RWPE1 (cell line): ENCODE results near the gene ANGPTL8.
A peak's percentile ranks its signal among the peaks of the same experiment; 100 is the strongest.

ENCODE experiments used
- CTCF ChIA-PET: fragments of 350-600 bp; sonication (Branson Sonifier 250); formaldehyde crosslinking; extraction: SDS; loops from one replicate; lab custom pipeline; 2021; lab: Yijun Ruan, JAX
- POLR2A ChIA-PET: fragments of 400-600 bp; formaldehyde crosslinking; extraction: SDS; loops from one replicate; lab custom pipeline; 2020; ENCODE audit warnings: antibody characterized with exemption; ENCODE audit not compliant: low non-redundant PET; lab: Yijun Ruan, JAX
- DNase-seq: peaks from one replicate; pipeline ENCODE4 v3.0.0; 2012; ENCODE audit warnings: low spot score
- H3K27ac ChIP-seq: fragments of 450-650 bp; 2 replicates; pipeline ENCODE4 v1.5.1; 2017
- TF ChIP-seq, protein P1 (sequence below): fragments of 450-650 bp; conservative IDR thresholded peaks from 2 replicates; pipeline ENCODE4 v1.5.1; 2017; ENCODE audit warnings: low read depth, mild to moderate bottlenecking

The ANGPTL8 gene

DNA sequence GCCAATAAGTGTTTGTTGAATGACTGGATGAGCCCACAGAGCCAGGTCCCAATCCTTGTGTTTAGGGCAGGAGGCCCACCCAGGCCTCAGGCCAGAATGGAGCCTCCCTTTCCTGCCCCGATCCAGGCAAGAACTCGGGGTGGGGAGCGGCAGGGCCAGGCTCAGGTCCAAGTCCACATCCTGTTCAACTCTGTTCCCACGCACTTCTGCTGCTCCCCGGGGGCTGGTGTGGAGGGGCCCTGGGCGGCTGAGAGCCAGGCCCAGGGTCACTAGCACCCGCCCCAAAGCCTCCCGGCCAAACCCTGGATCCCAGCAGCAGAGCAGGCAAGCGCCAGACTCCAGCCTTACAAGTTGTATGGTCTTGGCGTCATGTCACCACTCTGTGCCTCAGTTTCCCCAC, 8.0 kb downstream of the ANGPTL8 start:
- ChIA-PET POLR2A (interaction anchor here (0.6 kb wide), 1 partner anchor 447 kb away, joined by 5 read pairs; no protein-coding TSS in a partner anchor), CTCF (interaction anchor here (0.6 kb wide), 1 partner anchor 180 kb away, joined by 3 read pairs; no protein-coding TSS in a partner anchor)
- DNase-seq, result no peak
- TF ChIP-seq, protein P1, sequence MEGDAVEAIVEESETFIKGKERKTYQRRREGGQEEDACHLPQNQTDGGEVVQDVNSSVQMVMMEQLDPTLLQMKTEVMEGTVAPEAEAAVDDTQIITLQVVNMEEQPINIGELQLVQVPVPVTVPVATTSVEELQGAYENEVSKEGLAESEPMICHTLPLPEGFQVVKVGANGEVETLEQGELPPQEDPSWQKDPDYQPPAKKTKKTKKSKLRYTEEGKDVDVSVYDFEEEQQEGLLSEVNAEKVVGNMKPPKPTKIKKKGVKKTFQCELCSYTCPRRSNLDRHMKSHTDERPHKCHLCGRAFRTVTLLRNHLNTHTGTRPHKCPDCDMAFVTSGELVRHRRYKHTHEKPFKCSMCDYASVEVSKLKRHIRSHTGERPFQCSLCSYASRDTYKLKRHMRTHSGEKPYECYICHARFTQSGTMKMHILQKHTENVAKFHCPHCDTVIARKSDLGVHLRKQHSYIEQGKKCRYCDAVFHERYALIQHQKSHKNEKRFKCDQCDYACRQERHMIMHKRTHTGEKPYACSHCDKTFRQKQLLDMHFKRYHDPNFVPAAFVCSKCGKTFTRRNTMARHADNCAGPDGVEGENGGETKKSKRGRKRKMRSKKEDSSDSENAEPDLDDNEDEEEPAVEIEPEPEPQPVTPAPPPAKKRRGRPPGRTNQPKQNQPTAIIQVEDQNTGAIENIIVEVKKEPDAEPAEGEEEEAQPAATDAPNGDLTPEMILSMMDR, result no peak
- no peak overlapping the region for H3K27ac ChIP-seq

DNA sequence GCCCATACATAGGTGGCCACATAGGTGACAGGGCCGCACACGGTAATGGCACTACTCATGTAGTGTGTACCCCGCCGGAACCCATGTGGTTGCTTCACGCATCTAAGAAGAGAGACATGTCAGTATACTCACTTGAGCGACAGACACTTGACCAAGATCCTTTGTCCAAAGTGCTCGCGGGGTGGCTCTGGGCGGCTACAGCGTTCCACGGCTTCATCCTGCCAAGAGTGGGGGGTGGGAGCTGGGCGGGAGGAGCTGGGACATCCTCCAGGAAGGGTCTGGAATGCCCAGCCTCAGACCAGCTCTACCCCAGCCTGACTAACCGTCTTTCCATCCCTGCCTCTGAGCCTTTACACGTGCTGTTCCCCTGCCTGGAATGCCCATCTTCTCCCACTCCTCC, 8.5 kb downstream of the ANGPTL8 start:
- ChIA-PET CTCF (no interaction called here), POLR2A (no interaction called here)
- H3K27ac ChIP-seq, result no peak overlapping the region
- no peak for DNase-seq
- TF ChIP-seq, protein P1, result no peak

DNA sequence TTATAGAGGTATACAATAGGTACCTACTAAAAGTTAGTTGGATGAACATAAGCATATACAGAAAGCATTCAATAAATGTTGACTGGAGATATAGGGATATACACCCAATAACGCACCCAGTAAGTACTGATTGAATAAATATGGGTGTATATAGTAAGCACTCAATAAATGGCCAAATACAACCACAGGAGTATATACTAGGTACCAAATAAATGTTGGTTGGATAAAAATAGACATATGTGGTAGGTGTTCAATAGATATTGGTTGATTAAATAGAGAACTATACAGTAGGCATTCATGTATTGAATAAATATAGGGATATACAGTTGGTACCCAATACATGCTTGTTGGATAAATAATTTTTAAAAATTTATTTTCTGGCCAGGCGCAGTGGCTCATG, 9.4 kb downstream of the ANGPTL8 start:
- no peak for DNase-seq
- POLR2A ChIA-PET, result no interaction called here
- no peak overlapping the region for H3K27ac ChIP-seq
- CTCF ChIA-PET, result no interaction called here
- TF ChIP-seq, protein P1, result no peak

DNA sequence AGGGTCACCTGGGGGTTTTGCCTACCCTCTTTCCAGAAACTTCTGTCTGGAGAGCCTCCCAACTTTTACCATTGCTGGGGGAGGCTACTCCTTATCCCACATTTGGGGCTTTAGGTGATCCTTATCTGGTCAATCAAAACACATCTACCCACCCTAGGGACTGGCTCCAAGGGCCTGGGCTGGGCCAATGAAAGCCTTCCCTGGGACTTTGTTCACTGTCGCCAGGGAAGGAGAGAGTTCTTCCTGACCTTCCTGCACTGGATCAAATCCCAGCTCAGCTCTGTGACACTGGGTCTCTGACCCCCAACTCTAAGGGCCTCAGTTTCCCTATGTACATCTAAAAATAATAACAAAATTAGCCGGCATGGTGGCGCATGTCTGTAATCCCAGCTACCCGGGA, 11.8 kb downstream of the ANGPTL8 start:
- TF ChIP-seq, protein P1, result no peak
- POLR2A ChIA-PET, result no interaction called here
- CTCF ChIA-PET, result interaction anchor here (1.1 kb wide), 1 partner anchor 132 kb away, joined by 3 read pairs; no protein-coding TSS in a partner anchor
- no peak for DNase-seq
- no peak overlapping the region for H3K27ac ChIP-seq

DNA sequence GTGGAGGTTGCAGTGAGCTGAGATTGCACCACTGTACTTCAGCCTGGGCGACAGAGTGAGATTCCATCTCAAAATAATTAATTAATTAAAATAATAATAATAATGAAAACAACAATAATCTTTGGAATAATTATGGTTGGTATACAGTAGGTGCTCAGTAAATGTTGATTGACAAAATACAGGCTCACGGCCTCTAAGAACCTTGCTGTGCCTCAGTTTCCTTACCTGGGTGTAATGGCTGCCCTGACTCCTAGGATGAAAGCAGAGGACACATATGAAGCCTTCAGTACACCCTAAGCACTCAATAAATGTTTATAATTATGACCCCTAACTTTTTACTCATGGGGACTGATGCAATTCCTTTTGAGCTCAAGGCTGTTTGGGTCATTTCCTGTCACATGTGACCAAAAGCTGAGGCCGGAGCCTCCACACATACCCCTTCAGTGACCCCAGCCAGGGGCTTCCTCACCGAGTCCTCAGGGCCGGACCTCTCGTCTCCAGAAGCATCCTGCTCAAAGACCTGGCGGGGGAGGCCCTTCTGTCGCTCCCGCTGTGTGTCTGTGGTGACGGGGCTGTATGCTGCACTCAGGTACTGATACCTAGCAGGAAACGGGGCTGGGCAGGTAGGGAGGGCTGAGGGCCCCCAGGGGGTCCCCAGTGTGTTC, 12.4 kb downstream of the ANGPTL8 start:
- ChIA-PET POLR2A (no interaction called here), CTCF (interaction anchor here (0.9 to 1.1 kb wide), 2 partner anchors 9 to 131 kb away, joined by 3 read pairs; no protein-coding TSS in a partner anchor)
- TF ChIP-seq, protein P1, result no peak
- peak overlapping the region; percentile 6; the same call in 1 of the 2 replicates for H3K27ac ChIP-seq
- DNase-seq, result no peak

DNA sequence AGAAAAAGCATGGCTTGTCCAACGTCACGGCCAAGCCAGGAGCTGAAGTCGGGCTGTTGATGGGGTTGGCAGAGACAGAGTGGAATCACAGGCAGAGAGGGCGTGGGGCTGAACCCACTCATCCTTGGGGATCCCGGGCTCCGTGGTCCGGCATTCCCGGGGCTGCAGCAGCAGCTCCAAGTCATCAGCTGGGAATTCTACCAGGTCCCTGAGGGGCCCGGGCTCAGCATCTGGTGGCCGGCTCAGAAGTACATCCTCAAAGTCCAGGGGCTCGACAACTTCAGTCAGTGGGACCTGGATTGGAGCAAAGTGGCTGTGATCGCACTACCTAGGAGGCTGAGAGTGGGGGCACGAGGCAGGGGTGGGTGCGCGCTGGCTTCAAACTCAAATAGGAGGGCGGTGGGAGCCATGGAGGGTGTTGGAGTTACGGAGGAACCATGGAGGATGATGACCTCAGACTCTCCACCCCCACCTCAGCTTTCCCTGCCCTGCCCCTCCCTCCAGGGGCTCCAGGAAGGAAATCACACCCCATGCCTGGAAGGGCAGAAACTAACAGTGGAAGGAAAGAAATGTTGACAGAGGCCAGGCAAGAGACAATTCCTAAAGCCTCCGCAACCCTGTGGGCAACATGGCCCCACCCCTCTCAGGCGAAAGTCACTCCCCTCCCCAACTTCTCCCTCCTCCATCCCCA, 13.4 kb downstream of the ANGPTL8 start:
- peak overlapping the region; percentile 6 for H3K27ac ChIP-seq
- CTCF ChIA-PET, result interaction anchor here (0.9 kb wide), 1 partner anchor 10 kb away, joined by 3 read pairs; no protein-coding TSS in a partner anchor
- no peak for DNase-seq
- TF ChIP-seq, protein P1, result no peak
- POLR2A ChIA-PET, result no interaction called here
